Activated CD8-positive, alpha-beta memory T cell treated with anti-CD3 and anti-CD28 coated beads for 48 hours (primary cell): ENCODE measurements around the gene EPHB2.

Experiments used
- DNase-seq, 3 experiments: peaks; one replicate each; pipeline ENCODE4 v3.0.0-alpha.2; 2020; ENCODE audit warnings: low read depth in 2 of 3, low spot score in 2 of 3

The EPHB2 gene

DNA sequence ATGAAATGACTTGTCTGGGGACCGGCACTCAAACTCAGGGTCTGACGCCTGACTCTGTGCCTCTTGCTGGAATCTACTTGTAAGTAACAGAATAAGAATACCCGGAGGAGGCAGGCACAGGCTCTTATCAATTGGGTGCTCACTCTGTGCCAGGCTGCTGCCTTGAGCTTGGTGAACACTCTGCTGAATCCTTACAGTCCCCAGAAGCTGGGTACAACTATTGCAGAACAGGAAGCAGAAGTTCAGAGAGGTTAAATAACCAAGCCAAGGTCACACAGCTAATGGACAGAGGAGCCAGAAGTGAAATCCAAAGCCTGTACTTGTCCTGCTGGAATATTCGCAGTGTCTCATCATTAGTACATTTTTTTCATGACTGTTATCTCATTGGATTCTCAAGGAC lies 86.0 kb downstream of the EPHB2 start:
- no peak for DNase-seq

DNA sequence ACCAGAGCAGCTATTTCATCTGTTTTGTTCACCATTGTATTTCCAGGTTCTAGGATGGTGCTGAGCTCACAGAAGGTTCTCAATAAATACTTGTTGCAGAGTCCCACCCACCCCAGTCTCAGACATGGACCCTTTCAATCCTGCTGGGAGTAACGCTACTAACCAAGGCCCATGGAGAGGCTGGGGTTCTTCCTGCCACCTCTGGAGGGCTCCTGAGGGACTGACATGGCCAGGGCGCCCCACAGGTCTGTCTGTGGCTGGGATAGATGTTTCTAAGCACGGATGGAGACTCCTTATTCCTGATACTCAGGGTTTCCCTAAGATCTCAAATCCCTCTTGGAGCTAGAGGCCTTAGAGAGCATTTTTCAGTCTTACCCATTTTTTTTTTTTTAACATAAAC lies 87.4 kb downstream of the EPHB2 start:
- DNase-seq, result no peak

DNA sequence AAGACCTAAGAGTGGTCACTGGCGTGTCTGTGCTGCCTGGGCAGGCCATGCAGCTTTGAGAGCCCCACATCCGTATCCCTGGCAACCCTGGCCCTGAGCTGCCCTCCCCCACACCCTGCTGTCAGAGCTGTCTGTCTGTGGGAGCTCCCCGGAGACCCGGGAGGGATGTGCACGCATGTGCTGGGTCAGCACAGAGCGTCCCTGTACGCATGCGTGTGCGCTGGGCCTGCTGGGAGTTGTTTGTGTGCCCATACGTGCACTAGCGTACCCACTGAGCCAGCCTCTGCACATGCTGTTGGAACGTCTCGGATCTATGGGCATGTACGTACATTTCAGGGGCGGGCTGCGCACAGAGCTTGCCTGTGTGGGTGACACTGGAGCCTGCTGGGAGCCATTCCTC lies 89.3 kb downstream of the EPHB2 start:
- DNase-seq, result no peak

DNA sequence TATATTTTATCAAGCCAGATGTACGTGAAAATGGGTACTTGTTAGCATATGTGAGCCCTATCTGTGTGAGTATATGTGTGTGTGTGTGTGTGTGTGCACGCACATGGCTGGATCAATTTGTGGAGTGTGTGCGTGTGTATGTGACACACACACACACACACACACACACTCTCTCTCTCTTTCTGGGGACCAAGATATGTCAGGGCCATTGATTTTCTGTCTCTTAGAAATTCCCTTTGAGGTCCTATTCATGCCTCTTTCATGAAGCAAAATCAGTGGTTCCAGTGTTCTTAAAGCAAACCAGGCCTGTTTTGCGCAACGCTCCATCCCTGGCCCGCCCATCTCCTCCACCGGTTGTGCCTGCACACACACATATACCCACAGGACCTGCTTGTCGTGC lies 90.0 kb downstream of the EPHB2 start:
- DNase-seq, result no peak

DNA sequence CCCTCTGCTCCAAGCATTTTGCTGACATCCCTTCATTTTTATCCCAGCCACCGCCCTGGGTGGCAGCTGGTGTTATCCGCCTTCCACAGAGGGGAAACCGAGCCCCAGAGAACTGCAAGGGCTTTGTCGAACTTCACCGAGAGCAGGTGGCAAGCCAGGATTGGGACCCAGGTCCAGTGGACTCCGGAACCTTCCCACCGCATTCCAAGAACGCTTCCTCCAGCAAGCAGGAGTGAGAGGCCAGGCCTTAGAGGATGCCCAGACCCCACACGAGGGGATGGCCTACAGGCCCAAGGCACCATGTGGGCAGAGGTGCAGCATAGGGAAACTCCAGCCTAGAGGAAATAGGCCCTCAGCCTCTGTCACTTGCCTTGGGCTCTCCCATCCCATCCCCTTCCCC lies 90.7 kb downstream of the EPHB2 start:
- DNase-seq, result no peak

DNA sequence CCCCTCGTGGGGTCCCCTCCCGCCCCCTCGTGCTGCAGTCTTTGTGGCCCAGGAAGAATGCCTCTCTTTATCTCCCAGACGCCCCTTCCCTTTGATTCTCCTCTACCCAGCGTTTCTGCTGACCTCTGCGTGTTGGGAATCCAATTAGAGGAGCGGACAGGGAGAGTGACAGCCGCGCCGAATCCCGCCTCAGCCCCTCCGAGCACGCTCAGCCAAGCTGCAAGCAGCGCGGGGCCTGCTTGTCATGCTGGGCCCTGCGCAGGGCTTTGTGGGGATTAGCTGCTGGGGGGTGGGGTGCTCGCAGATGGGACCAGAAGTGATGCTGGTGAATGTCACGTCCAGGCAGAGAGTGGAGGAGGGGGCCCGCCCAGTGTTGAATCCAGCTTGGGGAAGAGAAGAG lies 91.1 kb downstream of the EPHB2 start:
- no peak for DNase-seq

DNA sequence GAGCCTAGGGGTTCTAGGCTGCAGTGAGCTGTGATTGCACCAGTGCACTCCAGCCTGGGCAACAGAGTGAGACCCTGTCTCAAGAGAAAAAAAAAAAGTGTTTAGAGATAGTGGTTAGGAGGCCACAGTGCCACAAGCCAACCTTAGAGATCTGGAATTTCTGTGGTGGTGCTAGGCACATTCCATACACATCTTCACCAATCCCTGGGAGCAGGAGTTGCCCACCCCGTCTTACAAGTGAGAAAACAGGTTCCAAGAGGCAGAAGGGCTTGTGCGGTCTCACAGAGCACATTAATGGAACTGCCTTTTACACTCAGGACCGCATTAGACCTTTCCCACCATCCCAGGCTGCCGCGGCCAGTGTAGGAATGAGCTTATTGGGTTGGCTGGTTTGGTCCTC lies 93.2 kb downstream of the EPHB2 start:
- DNase-seq, result no peak

DNA sequence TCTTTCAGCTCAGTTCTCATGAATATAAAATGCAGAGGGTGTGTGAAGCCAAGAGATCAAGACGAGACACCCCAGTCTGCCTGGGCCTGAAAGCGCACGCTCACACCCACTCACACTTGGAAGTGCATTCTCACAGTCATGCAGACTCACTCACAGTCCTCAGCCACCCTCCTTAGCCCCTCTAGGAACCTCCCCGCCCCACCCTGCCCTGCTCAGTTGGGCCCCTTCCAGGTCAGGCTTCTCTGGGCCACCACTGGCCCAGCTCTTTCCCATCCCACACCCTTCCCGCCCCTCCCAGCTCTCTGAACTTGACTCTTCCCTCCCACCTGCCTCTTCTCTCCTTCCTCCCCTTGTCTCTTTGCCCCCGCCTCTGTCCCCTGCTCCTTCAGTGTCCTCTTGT lies 93.8 kb downstream of the EPHB2 start:
- DNase-seq, result no peak

DNA sequence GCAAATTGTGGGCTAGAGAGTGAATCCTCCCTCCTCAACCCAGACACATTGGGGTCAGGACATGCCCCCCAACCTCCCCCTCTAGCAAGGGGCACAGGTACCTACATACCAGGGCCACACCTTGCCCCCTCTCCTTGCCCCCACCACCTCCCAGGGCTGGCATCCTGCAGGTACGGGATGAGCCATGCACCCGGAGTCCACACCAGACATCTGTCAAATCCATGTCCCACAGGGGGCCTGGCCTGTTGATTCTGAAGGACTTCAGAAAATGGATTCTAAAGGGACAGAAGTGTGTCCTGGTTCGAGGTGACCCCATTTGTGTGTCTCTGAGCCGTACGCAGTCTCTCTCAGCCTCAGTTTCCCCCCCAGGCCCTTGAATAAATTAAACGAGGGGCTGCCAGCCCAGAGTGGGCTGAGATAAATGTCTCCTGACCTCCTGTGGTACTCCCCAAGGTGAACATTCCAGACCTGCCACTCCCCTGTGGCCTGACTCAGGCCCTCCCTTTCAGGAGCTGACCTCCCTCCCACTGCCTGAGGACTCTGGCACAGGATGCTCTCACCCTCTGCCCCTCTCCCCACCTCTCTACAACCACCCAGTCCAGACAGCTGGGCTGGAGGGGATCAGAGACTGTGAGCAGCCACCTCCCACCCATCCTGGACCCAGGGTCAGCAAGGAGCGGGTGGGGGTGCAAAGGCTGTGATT lies 94.5 kb downstream of the EPHB2 start:
- no peak for DNase-seq

DNA sequence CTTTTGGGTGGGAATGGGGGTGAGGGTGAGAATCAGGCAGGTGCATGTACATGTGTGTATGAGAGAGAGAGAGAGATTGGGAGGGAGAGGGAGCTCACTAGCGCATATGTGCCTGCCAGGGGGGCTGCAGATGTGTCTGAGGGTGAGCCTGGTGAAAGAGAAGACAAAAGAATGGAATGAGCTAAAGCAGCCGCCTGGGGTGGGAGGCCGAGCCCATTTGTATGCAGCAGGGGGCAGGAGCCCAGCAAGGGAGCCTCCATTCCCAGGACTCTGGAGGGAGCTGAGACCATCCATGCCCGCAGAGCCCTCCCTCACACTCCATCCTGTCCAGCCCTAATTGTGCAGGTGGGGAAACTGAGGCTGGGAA lies 95.0 kb downstream of the EPHB2 start:
- no peak for DNase-seq

DNA sequence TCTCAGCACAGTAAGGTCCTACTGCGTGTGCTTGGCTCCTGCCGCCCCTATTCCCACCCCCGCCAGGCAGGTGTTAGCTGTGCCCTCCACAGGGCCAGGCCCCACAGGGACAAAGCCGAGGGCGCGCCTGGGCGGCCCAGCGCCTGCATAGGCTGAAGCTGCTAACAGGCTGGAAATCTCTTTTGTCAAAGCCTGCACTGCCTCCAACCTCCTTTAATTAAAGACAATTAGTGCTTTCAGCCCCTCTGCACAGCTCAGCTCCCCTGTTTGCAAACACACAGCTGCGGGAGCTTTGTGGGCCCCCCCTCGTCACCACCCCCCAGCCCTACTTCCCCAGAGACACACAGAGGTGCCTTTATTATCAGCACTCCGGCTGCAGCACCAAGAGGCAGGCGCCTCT lies 95.9 kb downstream of the EPHB2 start:
- no peak for DNase-seq

DNA sequence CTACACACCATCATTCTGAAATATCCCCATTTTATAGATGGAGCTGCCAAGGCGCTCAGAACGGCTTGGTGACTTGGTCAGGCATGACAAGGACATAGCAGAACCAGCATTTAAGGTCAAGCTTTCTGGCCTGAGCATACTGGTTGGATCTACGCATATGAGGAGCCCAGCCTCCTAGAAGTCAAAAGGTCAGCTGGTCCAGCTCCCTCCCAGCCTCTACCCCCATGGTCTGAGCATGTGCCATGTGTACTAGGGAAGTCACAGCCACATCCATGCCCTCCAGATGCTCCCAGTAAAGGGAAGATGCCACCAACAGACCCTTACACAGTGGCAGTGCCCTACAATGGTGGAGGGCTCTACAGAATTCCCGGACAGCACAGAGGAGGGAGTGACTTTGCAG lies 96.7 kb downstream of the EPHB2 start:
- DNase-seq, result no peak

DNA sequence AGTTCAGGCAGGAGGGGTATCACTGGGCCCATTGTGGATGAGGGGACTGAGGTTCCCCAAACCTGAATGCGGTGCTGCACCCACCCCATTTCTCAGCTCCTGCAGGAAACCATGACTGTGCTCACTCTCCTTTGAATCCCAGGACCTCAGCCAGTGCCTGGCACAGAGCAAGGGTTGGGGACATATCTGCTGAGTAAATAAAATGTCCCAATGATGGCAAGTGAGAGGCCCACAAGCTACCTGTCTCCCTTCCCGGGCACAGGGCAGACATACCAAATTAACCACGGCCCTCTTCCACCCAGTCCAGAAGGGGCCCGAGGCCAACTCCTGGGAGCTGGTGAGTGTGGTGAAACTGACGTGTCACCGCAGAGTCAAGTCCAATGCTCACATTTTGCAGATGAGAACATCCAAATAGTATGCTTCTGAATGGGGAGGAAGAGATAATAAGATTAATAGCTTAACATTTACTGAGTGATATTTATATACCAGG lies 97.6 kb downstream of the EPHB2 start:
- DNase-seq, result no peak

DNA sequence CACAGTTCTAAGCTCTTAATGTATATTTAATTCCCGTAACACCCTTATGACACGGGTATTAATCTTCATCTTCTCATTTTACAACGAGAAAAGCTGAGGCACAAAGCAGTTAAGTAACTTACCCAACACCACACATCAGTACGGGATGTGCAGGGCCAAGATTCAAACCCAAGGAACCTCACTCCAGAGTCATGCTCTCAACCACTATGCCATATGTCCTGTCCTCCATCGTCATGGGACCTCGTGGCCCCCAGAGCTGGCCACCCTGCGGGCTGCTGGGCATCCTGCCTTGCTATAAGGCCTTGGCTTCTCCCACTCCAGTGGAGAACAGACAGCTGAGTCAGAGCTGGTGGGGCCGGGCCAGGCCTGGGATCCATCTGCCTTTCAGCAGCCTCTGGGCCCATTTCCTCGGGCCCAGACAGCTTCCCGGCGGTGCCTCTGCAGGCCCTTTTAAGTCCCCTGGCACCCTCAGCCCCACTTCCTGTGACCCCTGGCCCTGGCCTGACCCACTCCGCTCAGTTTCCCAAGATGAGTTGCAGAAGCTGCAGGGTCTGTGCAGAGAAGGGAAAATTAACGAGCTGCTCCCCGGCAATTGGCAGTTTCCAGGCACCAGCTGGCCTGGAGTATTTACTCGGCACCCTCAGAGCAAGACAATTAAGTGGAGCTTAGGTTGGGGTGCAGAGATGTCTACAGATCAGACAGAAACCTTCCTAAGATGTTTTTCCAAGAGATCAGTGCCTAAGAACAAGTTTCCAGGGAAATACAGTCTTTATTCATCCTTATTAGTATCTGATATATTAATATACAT lies 98.2 kb downstream of the EPHB2 start:
- no peak for DNase-seq

DNA sequence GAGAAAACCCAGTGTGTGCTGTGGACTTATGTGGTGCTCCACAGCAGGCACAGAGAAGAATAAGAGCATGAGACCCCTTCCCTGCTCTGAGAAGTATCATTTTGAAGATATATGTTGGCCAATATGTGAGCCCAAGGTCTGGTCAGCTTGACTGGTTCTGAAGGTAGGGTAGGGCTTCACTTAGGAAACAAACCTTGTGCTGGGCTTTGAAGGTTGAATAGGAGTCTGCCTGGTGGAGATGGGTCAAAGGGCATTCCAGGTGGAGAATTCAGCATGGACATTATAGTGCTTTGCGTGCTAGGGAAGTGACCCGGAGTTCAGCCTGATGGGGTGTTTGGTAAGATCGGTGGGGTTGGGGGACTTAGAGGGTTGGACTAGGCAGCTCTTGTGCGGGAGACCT lies 99.1 kb downstream of the EPHB2 start:
- DNase-seq, result no peak

DNA sequence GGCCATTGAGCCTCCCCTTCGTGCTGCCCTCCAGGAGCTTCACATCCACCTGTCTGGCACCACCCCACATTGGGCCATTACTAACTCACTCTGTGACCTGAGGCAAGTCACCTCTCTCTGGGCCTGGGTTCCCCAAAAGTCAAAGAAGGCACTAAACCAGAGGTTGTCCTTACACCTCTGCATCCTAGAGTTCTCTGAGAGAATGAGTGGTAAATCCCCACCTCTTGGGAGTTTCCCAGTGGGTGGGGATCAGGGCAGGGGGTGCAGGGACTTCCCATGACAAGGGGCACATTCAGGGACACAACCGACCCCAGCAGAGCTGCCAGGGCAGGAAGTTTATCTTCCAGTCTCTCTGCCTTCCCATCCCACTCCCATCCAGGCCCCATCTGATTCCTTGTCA lies 99.7 kb downstream of the EPHB2 start:
- no peak for DNase-seq

DNA sequence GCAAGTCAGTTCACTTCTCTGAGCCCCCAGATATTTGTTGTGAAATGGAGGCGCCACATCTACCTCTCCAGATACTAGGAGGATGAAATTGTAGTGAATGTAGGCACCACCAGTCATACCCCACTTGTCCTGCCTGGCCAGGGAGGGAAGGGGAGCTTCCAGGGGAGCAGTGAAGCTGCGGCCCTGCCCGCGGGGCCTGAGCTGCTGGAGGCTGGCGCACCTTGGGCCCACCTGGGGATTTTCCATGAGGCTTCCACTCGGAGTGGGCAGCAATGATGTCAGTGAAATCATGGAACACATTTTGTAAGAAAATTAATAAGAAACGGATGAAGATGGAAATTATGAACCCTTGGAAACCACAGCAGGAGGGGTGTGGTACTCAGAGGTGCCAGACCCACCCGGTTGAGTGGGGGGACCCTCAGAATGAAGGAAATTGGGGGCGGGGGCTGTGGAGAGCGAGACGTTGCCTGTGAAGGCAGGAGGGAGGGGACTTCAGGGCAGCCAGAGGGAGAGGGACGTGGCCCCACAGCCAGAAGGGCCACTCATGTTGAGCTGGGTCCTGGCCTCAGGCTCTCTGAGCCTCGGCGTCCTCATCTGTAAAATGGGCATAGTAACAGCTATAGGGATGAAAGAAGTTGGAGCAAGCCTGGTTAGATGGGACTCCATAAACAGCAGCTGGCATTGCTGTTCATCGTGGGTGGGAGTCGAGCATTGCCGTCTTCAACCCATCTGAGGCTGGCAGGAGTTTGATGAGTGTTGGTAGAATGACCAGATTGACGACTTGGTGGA lies 101.6 kb downstream of the EPHB2 start:
- DNase-seq, result no peak

DNA sequence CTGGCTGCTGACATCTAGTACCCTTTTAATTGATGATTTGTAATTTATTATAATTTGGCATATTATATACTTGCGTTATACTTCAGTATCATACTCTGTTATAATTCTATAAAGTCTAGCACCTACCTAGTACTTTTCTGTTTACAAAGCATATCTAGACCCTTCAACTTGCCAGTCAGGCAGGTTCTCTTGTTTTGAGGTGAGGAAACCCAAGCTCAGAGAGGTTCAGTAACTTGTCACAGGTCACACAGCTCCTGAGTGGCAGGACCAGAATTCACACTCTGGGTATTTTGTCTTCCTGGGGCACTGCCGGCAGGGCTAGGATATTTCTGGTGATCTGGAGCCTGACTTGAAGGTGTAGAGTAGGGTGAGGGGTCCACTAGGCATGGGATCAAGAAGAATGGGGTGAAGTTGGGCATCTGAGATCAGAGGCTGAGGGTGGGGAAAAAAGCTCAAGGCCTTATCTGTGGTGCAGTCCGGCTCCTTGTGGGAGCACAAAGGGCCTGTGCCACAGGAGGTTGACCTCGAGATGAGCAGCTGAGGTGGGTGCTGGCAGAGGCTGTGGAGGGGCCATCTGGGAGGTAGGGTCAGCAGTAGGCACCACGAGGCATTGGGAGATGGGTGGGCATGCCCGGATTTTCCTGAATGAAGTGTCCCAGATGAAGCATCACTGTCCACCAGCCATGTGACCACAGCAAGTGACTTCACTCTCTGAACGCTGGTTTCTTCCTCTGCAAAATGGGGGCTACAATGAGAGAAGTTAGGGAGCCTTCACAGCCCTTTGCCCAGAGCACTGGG lies 102.6 kb downstream of the EPHB2 start:
- no peak for DNase-seq

DNA sequence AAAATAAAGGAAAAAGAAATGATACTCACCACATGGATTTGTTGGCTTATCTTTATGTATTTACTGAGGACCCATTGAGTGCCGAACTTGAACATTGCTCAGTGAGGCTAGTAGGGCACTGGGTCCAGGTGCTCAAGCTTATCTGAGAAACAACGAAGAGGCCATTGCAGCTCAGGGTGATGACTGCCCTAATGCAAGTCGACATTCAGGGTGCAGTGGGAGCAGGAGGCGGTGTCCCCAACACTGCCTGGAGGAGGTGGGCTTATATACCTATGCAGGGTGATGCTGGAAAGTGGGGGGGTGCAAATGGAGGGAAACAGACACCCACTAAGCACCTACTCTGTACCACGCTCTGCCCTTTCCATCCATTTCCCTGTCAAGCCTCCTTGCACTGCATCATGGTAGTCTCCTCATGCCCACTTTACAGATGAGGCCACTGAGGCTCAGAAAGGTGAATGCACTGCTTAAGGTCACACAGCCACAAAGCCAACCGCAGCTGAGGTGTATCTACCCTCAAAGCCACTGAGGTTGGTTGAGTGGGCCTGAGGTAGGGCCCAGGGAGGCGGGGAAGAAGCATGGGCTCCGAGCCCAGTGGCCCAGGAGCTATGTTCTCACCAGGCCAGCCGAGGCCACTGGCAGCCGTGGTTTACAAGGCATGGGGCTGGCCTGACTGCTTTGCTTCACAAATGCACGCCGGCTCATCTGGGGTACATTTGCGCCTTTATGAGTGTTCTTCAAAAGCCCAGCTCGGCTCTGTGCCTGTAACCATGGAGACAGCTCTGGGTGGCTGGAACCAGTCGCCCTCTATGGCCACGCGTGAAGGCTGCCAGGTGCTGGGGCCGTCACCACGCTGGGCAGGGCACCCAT lies 103.8 kb downstream of the EPHB2 start:
- no peak for DNase-seq

DNA sequence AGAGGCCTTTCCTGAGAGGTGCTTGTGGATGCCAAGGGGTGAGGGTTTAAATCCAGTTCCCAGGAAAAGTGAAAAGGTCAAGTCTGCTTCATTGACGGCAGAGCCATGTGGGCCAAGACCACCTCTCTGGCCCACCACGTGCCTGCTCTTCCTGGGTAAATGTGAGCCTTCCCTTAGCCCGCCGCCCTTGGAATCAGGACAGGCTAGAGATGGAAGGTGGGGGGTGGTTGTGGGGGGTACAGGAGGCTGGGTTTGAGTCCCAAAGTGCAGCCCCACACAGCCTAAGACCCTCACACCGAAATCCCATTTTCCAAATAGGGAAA lies 104.4 kb downstream of the EPHB2 start:
- no peak for DNase-seq
